DLD1 (cell line): ENCODE results near the gene GZMM.

Experiments
- in situ Hi-C: cut with HindIII; loops from 2 replicates; pipeline ENCODE4 v1.10.0; 2017; ENCODE audit warnings: low sequenced_read_pairs

Gene GZMM

GRCh38 chr19:543910-544608, at the start of gene GZMM:
GZMM (plus strand) TSS chr19:544053; CDS start chr19:544072, 19 bp downstream.
- in situ Hi-C loops: no loop called here

GRCh38 chr19:494171-495080, 49.4 kb upstream of the GZMM start:
- in situ Hi-C loops: no loop called here

GRCh38 chr19:495081-495401, 48.8 kb upstream of the GZMM start:
- in situ Hi-C loops: no loop called here

GRCh38 chr19:495402-496111, 48.3 kb upstream of the GZMM start:
- in situ Hi-C loops: no loop called here

- in situ Hi-C loops: no loop called here
Observed at GRCh38 chr19:496112-496665, 47.7 kb upstream of the GZMM start, which contains the start of gene MADCAM1. MADCAM1 (plus strand) TSS chr19:496486; CDS start chr19:496500, 14 bp downstream.

GRCh38 chr19:496986-497385, 46.9 kb upstream of the GZMM start:
- in situ Hi-C loops: no loop called here

- in situ Hi-C loops: no loop called here
Observed at GRCh38 chr19:497491-497868, 46.4 kb upstream of the GZMM start.

DNA sequence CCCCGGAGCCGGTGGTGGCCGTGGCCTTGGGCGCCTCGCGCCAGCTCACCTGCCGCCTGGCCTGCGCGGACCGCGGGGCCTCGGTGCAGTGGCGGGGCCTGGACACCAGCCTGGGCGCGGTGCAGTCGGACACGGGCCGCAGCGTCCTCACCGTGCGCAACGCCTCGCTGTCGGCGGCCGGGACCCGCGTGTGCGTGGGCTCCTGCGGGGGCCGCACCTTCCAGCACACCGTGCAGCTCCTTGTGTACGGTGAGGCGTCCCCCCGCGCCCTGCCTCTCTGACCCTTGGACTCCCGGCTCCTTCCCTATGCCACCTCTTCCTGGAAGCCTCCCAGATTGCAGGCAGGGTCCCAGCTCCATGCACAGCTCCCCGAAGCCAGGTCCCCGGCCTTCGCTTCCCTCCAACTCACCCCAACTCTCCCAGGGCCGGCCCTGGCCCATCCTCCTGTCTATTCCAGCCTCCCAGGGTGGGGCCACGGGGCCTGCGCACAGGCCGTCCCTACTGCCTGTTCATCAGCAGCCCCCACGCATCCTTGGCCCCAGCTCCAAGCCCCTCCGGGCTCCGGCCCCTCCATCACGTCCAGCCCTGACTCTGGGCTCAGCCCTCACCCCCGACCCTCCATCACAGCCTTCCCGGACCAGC, 45.9 kb upstream of the GZMM start:
- in situ Hi-C loops: no loop called here

GRCh38 chr19:498511-498891, 45.4 kb upstream of the GZMM start:
- in situ Hi-C loops: no loop called here

GRCh38 chr19:498977-499623, 44.8 kb upstream of the GZMM start:
- in situ Hi-C loops: no loop called here

DNA sequence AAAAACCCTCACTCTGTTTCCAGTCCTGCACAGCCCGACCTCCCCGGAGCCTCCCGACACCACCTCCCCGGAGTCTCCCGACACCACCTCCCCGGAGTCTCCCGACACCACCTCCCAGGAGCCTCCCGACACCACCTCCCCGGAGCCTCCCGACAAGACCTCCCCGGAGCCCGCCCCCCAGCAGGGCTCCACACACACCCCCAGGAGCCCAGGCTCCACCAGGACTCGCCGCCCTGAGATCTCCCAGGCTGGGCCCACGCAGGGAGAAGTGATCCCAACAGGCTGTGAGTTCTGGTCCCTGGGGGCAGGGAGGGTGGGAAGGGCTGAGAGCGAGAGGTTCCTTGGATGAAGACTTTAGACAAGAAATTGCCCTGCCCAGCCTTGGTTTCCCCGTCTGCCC, 42.2 kb upstream of the GZMM start:
- in situ Hi-C loops: no loop called here

- in situ Hi-C loops: no loop called here
Observed at GRCh38 chr19:504616-505015, 39.2 kb upstream of the GZMM start.

DNA sequence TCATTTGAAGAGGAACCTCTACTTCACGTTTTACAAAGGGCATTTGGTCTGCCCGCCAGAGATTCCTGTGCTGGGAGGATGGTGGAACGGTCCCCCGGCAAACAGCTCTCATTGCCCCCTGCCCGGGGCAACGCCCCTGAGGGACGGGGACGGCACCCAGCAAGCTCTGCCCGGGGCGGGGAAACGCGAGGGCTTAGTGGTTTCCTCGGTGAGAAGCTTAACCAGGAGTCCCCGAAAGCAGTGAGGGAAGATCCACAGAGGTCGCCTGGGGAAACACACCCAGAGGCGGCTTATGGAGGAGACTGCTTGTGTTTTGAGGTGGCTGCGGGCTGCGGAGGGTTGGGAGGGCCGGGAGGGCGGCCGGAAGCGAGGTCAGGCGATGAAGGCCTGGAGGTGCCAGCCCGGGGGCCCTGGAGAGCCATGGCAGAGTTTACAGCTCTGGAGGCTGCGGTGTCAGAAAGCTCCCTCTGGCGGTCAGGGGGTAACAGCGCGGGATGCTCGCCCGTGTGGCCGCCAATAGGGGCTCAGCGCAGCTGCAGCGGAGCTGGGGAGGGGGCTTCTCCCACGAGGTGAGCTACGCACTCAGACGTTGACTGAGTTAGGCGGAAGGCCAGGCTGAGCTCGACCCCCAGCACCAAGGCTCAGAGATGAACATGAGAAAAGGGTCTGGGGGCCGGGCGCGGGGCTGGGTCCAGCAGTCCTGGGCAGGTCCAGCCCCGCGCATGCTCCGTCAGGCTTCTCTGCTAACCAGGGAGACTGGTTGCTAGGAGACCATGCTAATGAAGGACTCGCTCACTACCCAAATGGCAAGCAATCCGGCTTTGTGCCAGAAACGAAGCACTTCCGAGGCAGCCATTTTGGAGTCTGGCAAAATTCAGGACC, 37.2 kb upstream of the GZMM start:
- in situ Hi-C loops: no loop called here

GRCh38 chr19:507286-508203, 36.3 kb upstream of the GZMM start, which contains the start of gene TPGS1:
TPGS1 (plus strand) TSS chr19:507497; CDS start chr19:507507, 10 bp downstream.
- in situ Hi-C loops: no loop called here

DNA sequence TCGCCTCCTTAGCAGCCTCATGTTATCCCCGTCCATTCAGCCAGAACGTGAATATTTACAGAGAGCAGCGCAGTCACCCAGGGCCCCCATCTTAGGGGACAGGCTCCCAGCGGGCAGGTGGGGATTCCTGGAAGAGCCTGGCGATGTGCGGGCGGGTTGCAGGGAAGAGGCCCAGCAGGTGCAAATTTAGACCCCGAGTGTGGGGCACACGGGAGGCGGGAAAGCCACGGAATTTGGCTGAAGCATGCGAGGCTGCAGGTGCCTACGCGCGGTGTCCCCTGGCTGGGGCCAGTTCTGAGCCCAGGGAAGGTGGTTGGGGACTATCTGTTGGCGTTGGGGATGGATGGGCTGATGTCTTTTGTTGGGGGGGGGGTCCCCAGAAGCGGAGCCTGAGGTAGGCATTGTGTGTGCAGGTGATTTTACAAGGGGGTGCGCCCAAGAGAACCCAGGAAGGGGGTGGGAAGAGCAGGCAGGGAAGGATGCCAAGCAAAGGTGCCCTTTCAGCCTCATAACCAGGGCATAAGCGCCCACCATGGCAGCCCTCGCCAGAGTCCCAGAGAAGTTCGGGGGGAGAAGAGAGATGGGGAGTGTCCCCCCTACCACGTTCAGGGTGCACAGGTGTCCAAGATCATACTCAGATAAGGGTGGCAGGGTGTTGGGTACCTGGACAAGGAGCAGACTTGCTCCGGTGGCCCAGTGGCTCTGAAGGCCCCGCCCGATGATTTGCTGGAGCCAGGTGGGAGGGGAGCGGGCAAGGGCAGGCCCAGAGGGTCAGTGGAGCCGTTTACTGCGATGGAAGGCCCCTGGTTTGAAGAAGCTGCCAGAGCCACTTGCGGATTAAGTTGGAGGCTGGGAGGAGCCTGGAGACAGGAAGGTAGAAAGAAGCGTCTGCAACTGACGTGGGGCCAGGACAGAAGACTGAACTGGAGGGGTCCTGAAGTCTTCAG, 35.4 kb upstream of the GZMM start:
- in situ Hi-C loops: no loop called here

GRCh38 chr19:510606-511100, 33.2 kb upstream of the GZMM start:
- in situ Hi-C loops: no loop called here
